Measurements from ENCODE around the gene RBMS3.
"Not testable (repeated sequence)": the region's sequence is repeated elsewhere in the genome, so short reads cannot be mapped to it uniquely, and the experiment has no call there.

RBMS3 gene

GRCh38 chr3:30048431-30048830, 767.6 kb downstream of the RBMS3 start:
- no peak for DNase-seq (ENCODE audit: low read depth in 1 of 2, low spot score in 1 of 2)

GRCh38 chr3:30050116-30050515, 769.2 kb downstream of the RBMS3 start:
- DNase-seq (ENCODE audit: low read depth in 1 of 2, low spot score in 1 of 2) = not testable (repeated sequence)

- no peak for DNase-seq (ENCODE audit: low read depth in 1 of 2, low spot score in 1 of 2)
These were observed 778.4 kb downstream of the RBMS3 start for GRCh38 chr3:30059240-30059639.

All from activated T-helper 1 cell treated with anti-CD3 and anti-CD28 coated beads, Interleukin-2, amount 50 U/mL, for 16 hours (primary cell).